CD8-positive, alpha-beta memory T cell (primary cell): ENCODE data around the gene SNRPD3. TPM values are rescaled to one million over a fixed set of nuclear protein-coding genes. Genes with fewer than 3 reads are reported as not detected.

Experiments used
- CTCF ChIA-PET: fragments of 350-600 bp; sonication (Branson Sonifier 250); formaldehyde crosslinking; loops from one replicate; lab custom pipeline; 2021; ENCODE audit warnings: antibody characterized with exemption; lab: Charles Lee
- POLR2A ChIA-PET: fragments of 350-600 bp; sonication (Branson Sonifier 250); formaldehyde crosslinking; loops from one replicate; lab custom pipeline; 2021; ENCODE audit warnings: antibody characterized with exemption; lab: Charles Lee
- DNase-seq, 5 donors: peaks; one replicate each; pipeline versions ENCODE4 v3.0.0 to v3.0.0-alpha.2; 2020 to 2022; ENCODE audit warnings: mixed read lengths in 1 of 5
- H3K27ac ChIP-seq: one replicate; pipeline ENCODE4 v1.7.0; 2013; ENCODE audit warnings: low read depth, mild to moderate bottlenecking, low read length, moderate library complexity
- H3K27me3 ChIP-seq: 2 replicates; pipeline ENCODE4 v1.7.0; 2013; ENCODE audit warnings: low read length, mild to moderate bottlenecking; ENCODE audit not compliant: insufficient read depth, poor library complexity, severe bottlenecking
- H3K36me3 ChIP-seq: 2 replicates; pipeline ENCODE4 v1.7.0; 2013; ENCODE audit warnings: mild to moderate bottlenecking, low read length, moderate library complexity; ENCODE audit not compliant: insufficient read depth
- H3K4me1 ChIP-seq: 2 replicates; pipeline ENCODE4 v1.7.0; 2013; ENCODE audit warnings: mild to moderate bottlenecking, low read length, moderate library complexity; ENCODE audit not compliant: insufficient read depth
- H3K4me3 ChIP-seq: 2 replicates; pipeline ENCODE4 v1.7.0; 2013; ENCODE audit warnings: mild to moderate bottlenecking, low read length
- H3K9me3 ChIP-seq: 2 replicates; pipeline ENCODE4 v1.7.0; 2013; ENCODE audit warnings: mild to moderate bottlenecking, low read length
- H3K27ac Mint-ChIP-seq, 8 donors: one replicate each; pipeline ENCODE4 v1.8.0; 2020 to 2021; ENCODE audit warnings: mixed read lengths in 8 of 8, mild to moderate bottlenecking in 6 of 8, inconsistent platforms in 3 of 8, moderate library complexity in 3 of 8
- H3K27me3 Mint-ChIP-seq, 2 donors: one replicate each; pipeline ENCODE4 v1.8.0; 2020 to 2021; ENCODE audit warnings: mixed read lengths in 2 of 2, mild to moderate bottlenecking in 1 of 2, moderate library complexity in 1 of 2
- H3K36me3 Mint-ChIP-seq, 3 donors: one replicate each; pipeline ENCODE4 v1.8.0; 2020 to 2021; ENCODE audit warnings: mixed read lengths in 3 of 3, inconsistent platforms in 1 of 3, mild to moderate bottlenecking in 1 of 3
- H3K4me1 Mint-ChIP-seq, 3 donors: one replicate each; pipeline ENCODE4 v1.8.0; 2020 to 2021; ENCODE audit warnings: mixed read lengths in 3 of 3, inconsistent platforms in 1 of 3, mild to moderate bottlenecking in 1 of 3
- H3K4me3 Mint-ChIP-seq, 7 donors: one replicate each; pipeline ENCODE4 v1.8.0; 2020 to 2021; ENCODE audit warnings: mixed read lengths in 7 of 7, mild to moderate bottlenecking in 6 of 7, moderate library complexity in 4 of 7, inconsistent platforms in 2 of 7
- H3K9me3 Mint-ChIP-seq, 5 donors: one replicate each; pipeline ENCODE4 v1.8.0; 2020 to 2022; ENCODE audit warnings: mixed read lengths in 5 of 5, mild to moderate bottlenecking in 3 of 5, moderate library complexity in 2 of 5, inconsistent platforms in 1 of 5
- polyA plus RNA-seq: library from polyadenylated mRNA; unstranded; fragments of 300-500 nt; fragmentation: Illumina TruSeq; gene quantifications from one replicate; pipeline ENCODE4 v1.2.3, GENCODE V29; 2021
- total RNA-seq, 2 experiments: library from RNA; stranded (reverse); gene quantifications; one replicate each; pipeline ENCODE4 v1.2.3, GENCODE V29; 2021

SNRPD3 gene
- total and polyA plus RNA-seq, 3 experiments from 2014 or later = 112 to 217 (median 205) TPM

GRCh38 chr22:24585927-24586546 lies 30.2 kb downstream of the SNRPD3 start:
- CTCF ChIA-PET = no interaction called here
- Histone ChIP-seq H3K9me3 (no peaks in the 10 kb centered on the region), H3K27ac (no peak overlapping the region), H3K27me3 (no peaks in the 10 kb centered on the region), H3K4me1 (no peaks in the 10 kb centered on the region), H3K36me3 (no peaks in the 10 kb centered on the region), H3K4me3 (no peak overlapping the region)
- Mint-ChIP-seq H3K9me3 (no peaks in the 10 kb centered on the region), H3K4me1 (no peaks in the 10 kb centered on the region), H3K36me3 (no peaks in the 10 kb centered on the region), H3K4me3 (no peak overlapping the region), H3K27me3 (peaks cover under 1 to 4% of the 10 kb centered on the region in 2 donors), H3K27ac (no peak overlapping the region)
- DNase-seq = no peak
- POLR2A ChIA-PET = no interaction called here

GRCh38 chr22:24587251-24587650 lies 31.5 kb downstream of the SNRPD3 start:
- Mint-ChIP-seq H3K4me1 (peaks cover 0 to 3% (median 2%) of the 10 kb centered on the region in 3 donors), H3K36me3 (peaks cover 0 to 2% (median 0%) of the 10 kb centered on the region in 3 donors), H3K27ac (no peak overlapping the region), H3K9me3 (no peaks in the 10 kb centered on the region), H3K4me3 (no peak overlapping the region), H3K27me3 (peaks cover 5 to 6% of the 10 kb centered on the region in 2 donors)
- POLR2A ChIA-PET = no interaction called here
- DNase-seq = no peak
- Histone ChIP-seq H3K4me3 (no peak overlapping the region), H3K4me1 (no peaks in the 10 kb centered on the region), H3K9me3 (no peaks in the 10 kb centered on the region), H3K27me3 (no peaks in the 10 kb centered on the region), H3K27ac (no peak overlapping the region), H3K36me3 (no peaks in the 10 kb centered on the region)
- CTCF ChIA-PET = no interaction called here

GRCh38 chr22:24587948-24588347 lies 32.1 kb downstream of the SNRPD3 start:
- Mint-ChIP-seq H3K4me3 (no peak overlapping the region), H3K27ac (no peak overlapping the region), H3K36me3 (peaks cover 0 to 4% (median 0%) of the 10 kb centered on the region in 3 donors), H3K4me1 (peaks cover 1 to 6% (median 5%) of the 10 kb centered on the region in 3 donors), H3K27me3 (peaks cover 5 to 9% of the 10 kb centered on the region in 2 donors), H3K9me3 (no peaks in the 10 kb centered on the region)
- Histone ChIP-seq H3K36me3 (no peaks in the 10 kb centered on the region), H3K9me3 (no peaks in the 10 kb centered on the region), H3K4me3 (no peak overlapping the region), H3K27me3 (no peaks in the 10 kb centered on the region), H3K4me1 (no peaks in the 10 kb centered on the region), H3K27ac (no peak overlapping the region)
- ChIA-PET POLR2A (no interaction called here), CTCF (no interaction called here)
- no peak for DNase-seq

- no peak for DNase-seq
- no peaks in the 10 kb centered on the region for H3K9me3 ChIP-seq
- ChIA-PET POLR2A (no interaction called here), CTCF (no interaction called here)
- Mint-ChIP-seq H3K9me3 (no peaks in the 10 kb centered on the region), H3K27ac (no peak overlapping the region), H3K4me1 (peaks cover 1 to 8% (median 6%) of the 10 kb centered on the region in 3 donors), H3K27me3 (peaks cover 5 to 9% of the 10 kb centered on the region in 2 donors), H3K36me3 (peaks cover 0 to 4% (median 0%) of the 10 kb centered on the region in 3 donors), H3K4me3 (no peak overlapping the region)
- H3K27me3 ChIP-seq = no peaks in the 10 kb centered on the region
- H3K4me1 ChIP-seq = no peaks in the 10 kb centered on the region
- no peak overlapping the region for H3K27ac ChIP-seq
- no peaks in the 10 kb centered on the region for H3K36me3 ChIP-seq
- H3K4me3 ChIP-seq = no peak overlapping the region
Measured at GRCh38 chr22:24588381-24588756, 32.6 kb downstream of the SNRPD3 start.

- H3K36me3 Mint-ChIP-seq = peaks cover 0 to 4% (median 0%) of the 10 kb centered on the region in 3 donors
- no peaks in the 10 kb centered on the region for H3K9me3 Mint-ChIP-seq
- peaks cover 5 to 9% of the 10 kb centered on the region in 2 donors for H3K27me3 Mint-ChIP-seq
- no peak overlapping the region for H3K4me3 ChIP-seq
- H3K4me1 ChIP-seq = no peaks in the 10 kb centered on the region
- H3K4me3 Mint-ChIP-seq = no peak overlapping the region
- H3K9me3 ChIP-seq = no peaks in the 10 kb centered on the region
- CTCF ChIA-PET = no interaction called here
- no peak overlapping the region for H3K27ac Mint-ChIP-seq
- no peak overlapping the region for H3K27ac ChIP-seq
- H3K4me1 Mint-ChIP-seq = peaks cover 1 to 9% (median 6%) of the 10 kb centered on the region in 3 donors
- no peak for DNase-seq
- no peaks in the 10 kb centered on the region for H3K27me3 ChIP-seq
- H3K36me3 ChIP-seq = no peaks in the 10 kb centered on the region
- POLR2A ChIA-PET = no interaction called here
Measured at GRCh38 chr22:24588757-24589481, 33.1 kb downstream of the SNRPD3 start.

- CTCF ChIA-PET = no interaction called here
Measured at GRCh38 chr22:24589518-24590030, 33.8 kb downstream of the SNRPD3 start.

GRCh38 chr22:24590596-24591173 lies 34.9 kb downstream of the SNRPD3 start:
- Mint-ChIP-seq H3K27ac (no peak overlapping the region), H3K4me1 (peaks cover 1 to 9% (median 6%) of the 10 kb centered on the region in 3 donors), H3K4me3 (no peak overlapping the region), H3K27me3 (peaks cover 5 to 9% of the 10 kb centered on the region in 2 donors), H3K9me3 (no peaks in the 10 kb centered on the region), H3K36me3 (peaks cover 0 to 4% (median 0%) of the 10 kb centered on the region in 3 donors)
- Histone ChIP-seq H3K27me3 (no peaks in the 10 kb centered on the region), H3K9me3 (no peaks in the 10 kb centered on the region), H3K27ac (no peak overlapping the region), H3K4me1 (no peaks in the 10 kb centered on the region), H3K4me3 (no peak overlapping the region), H3K36me3 (no peaks in the 10 kb centered on the region)
- POLR2A ChIA-PET = no interaction called here
- DNase-seq = no peak
- CTCF ChIA-PET = no interaction called here

More at GRCh38 chr22:24589518-24590030, 33.8 kb downstream of the SNRPD3 start:
- H3K27me3 Mint-ChIP-seq = peaks cover 5 to 9% of the 10 kb centered on the region in 2 donors
- POLR2A ChIA-PET = no interaction called here
- H3K9me3 ChIP-seq = no peaks in the 10 kb centered on the region
- no peak overlapping the region for H3K4me3 Mint-ChIP-seq
- no peak overlapping the region for H3K27ac Mint-ChIP-seq
- no peak for DNase-seq
- H3K36me3 Mint-ChIP-seq = peaks cover 0 to 4% (median 0%) of the 10 kb centered on the region in 3 donors
- H3K4me3 ChIP-seq = no peak overlapping the region
- no peaks in the 10 kb centered on the region for H3K27me3 ChIP-seq
- no peaks in the 10 kb centered on the region for H3K9me3 Mint-ChIP-seq
- H3K4me1 ChIP-seq = no peaks in the 10 kb centered on the region
- H3K4me1 Mint-ChIP-seq = peaks cover 1 to 9% (median 6%) of the 10 kb centered on the region in 3 donors
- H3K36me3 ChIP-seq = no peaks in the 10 kb centered on the region
- no peak overlapping the region for H3K27ac ChIP-seq
